RCC 7860 (cell line): Measurements from ENCODE around the gene SAMD3.
"Not testable (repeated sequence)": the region's sequence is repeated elsewhere in the genome, so short reads cannot be mapped to it uniquely, and the experiment has no call there.

ENCODE experiments used
- DNase-seq: peaks from one replicate; pipeline ENCODE4 v3.0.0-alpha.2; 2015; ENCODE audit warnings: low spot score
- FAIRE-seq: peaks from 2 replicates; lab custom pipeline; 2012; peaks lifted over from hg19 to GRCh38; lab: Jason Lieb, UNC

The SAMD3 gene

DNA sequence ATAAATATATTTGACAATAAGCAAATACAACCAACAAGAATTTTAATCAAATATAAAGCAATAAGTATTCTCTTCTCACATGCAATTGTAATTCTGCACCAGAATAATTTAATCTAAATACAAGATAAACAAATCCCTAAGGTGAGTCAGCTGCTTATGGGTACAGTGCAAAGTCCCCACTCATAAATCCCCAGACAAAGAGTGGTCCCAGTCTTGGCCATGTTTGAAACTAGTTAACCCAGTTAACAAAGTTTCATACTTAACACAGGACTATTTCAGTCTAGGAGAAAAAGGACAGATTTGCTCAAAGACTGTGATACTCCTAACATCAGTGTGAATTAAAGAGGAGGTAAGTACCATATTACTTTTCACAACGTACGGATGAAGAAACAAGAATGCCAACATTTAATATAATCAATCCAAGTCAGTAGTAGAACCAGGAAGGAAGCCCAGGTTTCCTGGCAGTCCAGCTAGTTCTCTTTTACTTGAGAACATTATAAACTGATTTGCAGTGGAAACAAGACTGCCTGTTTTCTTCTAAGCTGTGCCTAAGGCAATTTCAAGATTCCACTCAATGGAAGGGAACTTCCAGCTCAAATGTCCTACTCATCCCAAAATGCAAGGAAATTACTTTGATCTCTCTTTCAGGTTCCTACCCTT, 10.4 kb downstream of the SAMD3 start:
- DNase-seq (no peak), FAIRE-seq (no peak)

DNA sequence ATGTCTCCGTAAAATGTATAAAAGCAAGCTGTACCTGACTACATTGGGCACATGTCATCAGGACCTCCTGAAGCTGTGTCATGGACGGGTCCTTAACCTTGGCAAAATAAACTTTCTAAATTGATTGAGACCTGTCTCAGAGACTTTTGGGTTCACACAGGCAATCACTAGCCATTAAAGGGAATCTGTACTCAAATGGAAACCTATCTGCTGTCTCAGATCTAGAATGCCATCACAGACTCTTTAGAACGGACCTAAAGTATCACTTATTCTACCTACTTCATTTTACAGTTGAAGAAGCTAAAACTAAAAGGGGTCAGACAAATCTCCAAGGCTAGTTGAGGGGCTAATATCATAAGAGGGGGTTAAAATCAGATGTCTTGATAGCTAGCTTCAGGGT, 11.1 kb downstream of the SAMD3 start:
- DNase-seq (no peak), FAIRE-seq (no peak)

DNA sequence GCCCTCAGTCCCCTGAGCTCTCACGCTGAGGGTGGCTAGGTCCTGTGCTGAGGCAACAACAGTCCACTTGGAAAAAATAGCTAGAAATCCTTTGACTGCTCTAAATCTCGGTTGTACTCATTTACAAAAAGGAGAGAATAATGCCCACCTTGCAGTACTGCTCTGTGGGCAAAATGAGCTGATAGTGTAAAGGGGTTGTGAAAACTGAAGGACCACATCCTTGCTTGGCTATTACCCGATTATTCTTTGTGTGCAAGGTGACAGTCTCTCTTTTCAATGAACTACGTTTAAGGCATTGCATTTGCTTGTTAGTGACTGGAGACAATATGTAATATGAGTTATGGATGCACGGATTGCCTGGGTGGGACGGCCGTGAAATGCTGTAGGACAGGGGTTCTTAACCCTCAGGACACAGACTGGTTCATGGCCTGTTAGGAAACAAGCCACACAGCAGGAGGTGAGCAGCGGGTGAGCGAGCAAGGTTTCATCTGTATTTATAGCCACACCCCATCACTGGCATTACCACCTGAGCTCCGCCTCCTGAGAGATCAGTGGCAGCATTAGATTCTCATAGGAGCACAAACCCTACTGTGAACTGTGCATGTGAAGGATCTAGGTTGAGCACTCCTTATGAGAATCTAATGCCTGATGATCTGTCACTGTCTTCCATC, 14.6 kb downstream of the SAMD3 start:
- no peak for FAIRE-seq

DNA sequence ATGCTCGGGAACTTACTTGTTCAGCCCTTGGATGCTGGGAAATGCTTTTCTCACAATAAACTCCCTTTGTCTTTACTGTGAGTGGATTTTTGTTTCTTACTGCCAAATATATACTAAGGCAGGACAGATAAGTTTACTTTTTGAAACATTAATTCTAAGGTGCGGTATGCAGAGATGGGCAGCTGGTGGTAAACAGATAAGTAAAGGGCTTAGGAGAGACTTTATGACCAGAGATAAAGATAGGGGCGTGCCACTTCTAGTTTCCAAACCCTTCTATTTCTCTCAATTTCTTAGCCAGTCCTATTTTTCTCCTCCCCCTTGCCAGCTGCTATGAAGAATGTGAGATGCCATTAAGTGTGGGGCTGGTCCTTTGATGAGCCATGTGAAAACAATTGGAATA, 16.3 kb downstream of the SAMD3 start:
- FAIRE-seq (no peak), DNase-seq (no peak)

More for the DNA sequence above, 14.6 kb downstream of the SAMD3 start:
- DNase-seq = no peak

DNA sequence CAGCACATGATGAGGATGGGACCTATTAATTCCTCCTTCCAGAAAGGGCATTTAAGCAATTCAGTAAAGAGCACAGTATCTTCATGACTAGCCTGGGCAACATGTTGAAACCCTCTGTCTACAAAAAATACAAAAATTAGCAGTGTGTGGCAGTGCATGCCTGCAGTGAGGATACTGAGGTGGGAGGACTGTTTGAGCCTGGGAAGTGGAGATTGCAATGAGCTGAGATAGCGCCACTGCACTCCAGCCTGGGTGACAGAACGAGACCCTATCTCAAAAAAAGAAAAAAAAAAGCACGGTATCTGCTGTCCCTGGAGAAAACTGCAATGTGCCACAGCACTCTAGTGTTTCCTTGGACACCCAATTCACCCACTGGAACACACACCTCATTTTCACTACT, 18.4 kb downstream of the SAMD3 start:
- no peak for FAIRE-seq
- DNase-seq = no peak

DNA sequence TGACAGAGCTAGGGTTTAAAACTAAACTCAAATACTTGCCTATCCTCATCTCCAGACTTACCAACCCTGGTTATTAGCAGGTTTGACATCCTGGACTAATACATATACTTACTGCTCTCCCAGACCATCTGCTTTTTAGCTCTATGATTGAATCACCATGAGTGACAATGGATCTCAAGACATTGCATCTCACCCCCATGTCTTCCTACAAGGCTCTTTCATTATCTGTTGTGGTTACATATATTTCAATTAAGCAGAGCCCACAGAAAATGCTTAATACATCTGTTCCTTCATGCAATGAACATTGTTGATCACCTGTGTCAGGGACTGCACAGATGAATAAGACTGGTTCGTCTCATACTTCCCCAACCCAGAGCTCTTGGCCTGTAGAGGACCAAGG, 19.4 kb downstream of the SAMD3 start:
- FAIRE-seq (no peak), DNase-seq (no peak)

DNA sequence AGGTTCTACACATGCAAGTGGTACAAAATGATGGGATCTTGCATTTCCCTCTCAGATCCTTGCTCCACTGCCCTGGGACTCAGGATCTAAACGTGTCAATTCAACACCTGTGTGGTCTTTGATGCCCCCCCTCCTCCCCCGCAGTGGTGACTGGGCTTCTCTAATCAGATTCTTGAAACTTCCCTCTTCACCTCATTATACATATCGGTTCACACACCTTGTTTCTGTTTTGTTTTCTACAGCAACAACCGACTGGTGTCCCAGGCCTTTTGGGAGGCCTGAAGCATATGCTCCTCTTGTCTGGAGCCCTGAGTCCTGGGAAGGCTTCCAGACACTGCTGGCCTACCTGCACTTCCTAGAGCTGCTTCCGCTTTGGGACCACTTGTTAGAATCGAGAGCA, 20.0 kb downstream of the SAMD3 start:
- FAIRE-seq = no peak
- no peak for DNase-seq

DNA sequence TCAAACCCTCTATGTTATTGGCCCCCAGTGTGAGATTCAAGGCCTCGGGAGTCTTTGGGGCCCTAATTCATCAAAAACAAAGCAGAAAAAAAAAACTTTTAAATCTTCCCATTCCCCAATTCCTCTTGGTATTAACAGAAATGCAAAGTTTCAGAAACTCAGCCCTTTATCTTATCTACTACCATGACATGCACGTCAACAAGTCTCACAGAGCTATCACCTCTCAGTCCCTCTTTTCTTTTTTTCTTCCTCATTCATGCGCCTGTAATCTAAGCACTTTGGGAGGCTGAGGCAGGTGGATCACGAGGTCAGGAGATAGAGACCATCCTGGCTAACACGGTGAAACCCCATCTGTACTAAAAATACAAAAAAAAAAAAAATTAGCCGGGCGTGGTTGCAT, 22.7 kb downstream of the SAMD3 start:
- DNase-seq (no peak), FAIRE-seq (no peak)

DNA sequence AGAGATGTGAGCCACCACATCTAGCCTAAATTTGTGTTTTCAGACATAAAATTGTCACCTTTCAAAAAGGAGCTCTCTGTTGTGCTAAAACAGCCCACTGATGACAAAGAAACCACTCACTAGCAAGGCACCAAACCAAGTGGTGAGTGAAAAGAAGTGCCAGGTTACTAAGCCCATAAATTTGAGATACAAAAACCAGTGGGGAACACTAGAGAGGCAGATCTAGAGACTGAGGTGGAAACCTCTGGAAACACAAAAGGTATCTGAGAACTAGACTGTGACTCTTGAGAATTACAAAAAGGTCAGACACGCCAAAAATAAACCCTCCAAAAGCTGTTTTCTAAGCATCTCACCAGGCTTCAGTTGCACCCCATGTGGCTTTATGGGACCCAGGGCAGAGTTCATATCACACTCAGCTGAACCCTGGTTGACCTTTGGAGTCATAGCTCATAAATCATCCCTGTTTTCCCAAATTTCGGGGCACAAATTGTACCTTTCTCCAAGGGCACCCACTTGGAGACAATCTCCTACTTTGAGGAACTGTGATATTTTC, 24.2 kb downstream of the SAMD3 start:
- no peak for DNase-seq

DNA sequence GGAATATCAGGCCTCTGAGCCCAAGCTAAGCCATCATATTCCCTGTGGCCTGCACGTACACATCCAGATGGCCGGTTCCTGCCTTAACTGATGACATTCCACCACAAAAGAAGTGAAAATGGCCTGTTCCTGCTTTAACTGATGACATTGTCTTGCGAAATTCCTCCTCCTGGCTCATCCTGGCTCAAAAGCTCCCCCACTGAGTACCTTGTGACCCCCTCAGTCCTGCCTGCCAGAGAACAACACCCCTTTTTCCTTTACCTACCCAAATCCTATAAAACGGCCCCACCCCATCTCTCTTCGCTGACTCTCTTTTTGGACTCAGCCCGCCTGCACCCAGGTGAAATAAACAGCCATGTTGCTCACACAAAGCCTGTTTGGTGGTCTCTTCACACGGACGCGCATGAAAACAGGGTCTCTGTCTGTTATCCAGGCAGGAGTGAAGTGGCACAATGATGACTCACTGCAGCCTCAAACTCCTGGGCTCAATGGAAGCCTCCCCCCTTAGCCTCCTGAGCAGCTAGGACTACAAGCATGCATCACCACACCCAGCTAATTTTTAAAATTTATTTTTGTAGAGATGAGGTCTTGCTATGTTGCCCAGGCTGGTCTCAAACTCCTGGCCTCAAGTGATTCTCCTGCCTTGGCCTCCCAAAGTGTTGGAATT, 24.8 kb downstream of the SAMD3 start:
- DNase-seq, FAIRE-seq: not testable (repeated sequence)

More for the DNA sequence above, 24.2 kb downstream of the SAMD3 start:
- no peak for FAIRE-seq

DNA sequence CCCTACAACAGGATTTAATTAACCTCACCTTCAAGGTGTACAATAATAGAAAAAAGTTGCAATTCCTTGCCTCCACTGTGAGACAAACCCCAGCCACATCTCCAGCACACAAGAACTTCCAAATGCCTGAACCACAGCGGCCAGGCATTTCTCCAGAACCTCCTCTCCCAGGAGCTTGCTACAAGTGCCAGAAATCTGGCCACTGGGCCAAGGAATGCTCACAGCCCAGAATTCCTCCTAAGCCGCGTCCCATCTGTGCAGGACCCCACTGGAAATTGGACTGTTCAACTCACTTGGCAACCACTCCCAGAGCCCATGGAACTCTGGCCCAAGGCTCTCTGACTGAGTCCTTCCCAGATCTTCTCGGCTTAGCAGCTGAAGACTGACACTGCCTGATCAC, 28.3 kb downstream of the SAMD3 start:
- DNase-seq, FAIRE-seq: not testable (repeated sequence)

DNA sequence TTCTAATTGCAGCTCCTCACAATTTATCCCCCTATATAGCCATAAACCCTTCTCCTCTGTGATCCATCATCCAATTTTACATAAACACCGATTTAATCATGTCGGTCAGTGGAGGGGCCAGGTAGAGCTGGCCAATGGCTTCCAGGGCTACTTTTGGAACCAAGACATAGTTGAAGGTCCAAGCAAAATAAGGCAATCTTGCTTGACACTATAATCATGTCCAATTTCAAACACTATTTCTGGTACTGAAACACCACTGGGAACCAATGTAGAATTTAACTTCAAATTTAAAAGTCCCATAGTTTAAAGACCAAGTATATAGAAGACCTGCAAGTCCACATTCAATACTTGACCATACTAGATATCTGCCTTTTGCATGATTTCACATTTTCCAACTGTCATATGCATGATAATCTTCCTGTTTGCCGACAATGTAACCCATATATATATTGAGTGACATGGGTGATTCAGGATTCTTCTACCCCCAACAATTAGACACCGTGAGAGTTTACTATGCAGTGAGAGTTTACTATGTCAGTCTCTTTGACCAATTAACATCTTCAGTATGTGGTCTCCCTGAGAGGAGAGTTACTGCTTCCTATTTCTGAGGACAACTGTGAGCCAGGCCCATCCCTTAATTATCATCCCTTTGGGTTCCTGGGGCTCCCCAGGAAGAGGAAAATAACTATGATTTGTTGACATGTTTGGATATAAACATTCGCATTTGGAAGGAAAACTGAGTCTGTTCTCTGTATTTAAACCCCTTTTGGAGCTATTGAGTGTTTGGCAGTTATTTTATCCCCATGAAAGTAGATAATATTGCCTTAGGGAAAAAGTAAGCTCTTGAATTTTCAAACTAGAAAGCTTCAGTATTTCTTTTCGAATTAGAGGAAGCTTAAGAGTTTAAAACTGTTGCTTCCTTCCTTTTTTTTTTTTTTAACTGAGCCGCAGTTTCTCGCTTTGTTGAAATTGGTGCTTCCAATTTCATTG, 31.8 kb downstream of the SAMD3 start:
- FAIRE-seq (no peak), DNase-seq (no peak)

DNA sequence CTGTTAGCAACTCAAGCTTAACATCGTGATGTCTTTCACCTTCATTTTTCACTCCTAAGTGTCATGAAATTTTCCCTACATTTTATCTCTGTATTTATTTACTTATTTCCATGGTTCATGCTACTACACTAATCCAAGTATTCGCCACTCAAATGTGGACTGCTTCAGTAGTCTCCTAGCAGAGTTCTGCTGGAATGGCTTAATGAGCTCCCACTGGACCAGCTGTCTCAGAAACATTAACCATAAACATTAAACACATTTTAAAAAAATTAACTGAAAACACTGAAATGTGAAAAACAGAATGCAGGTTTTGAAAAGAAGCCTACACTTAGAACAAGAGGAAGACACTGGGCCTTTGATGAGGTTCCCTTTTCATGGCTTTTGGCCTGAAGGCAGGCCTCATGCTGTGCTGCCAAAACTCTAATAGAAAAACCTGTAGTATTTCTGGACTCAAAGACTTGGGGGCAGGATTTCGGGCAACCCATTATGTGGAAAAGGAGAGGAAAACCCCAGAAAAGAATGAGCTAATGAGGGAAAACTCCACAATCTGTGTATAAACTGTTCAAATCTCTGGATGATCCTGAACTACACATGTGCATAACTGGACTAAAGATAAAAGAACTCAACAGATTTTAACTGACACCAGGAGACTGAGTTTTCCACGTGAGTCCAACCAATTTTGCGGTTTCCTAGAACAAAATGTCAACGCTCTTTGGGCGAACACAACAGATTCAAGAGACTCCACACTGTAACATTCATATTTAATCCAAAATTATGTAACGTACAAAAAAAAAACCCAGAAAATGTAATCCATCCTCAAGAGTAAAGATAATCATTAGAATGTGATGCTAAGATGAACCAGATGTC, 33.0 kb downstream of the SAMD3 start:
- no peak for FAIRE-seq
- no peak for DNase-seq

DNA sequence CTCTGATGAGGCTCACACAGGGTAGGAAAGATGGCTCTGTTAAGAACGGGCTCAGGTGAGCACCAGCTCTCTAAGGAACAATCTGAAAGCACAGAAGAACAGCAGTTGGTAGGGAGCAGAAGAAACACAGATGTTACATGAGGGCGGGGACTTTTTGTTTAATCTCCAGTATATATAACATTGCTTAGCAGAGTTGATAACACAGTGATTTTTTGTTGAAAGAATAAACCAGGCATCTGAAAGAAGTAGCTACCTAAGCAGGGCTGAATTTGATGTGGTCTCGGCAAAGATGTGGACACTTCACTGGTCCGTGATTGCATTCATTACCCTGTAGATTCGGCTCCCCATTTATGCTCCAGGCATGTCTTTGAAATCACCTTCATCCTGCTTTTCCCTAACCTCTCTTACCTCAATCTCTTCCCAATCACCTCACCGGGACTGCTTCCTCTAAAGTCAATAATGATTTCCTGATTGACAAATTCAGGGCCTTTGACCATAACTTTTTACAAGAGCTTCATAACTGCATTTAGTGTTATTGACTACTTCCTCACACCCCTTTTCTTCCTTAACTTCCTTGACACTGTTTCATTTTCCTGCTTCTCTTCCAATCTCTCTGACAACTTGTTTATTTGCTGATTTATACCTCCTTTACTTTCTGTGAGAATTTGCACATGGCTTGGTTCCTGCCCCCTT, 34.4 kb downstream of the SAMD3 start:
- no peak for FAIRE-seq
- DNase-seq = no peak

DNA sequence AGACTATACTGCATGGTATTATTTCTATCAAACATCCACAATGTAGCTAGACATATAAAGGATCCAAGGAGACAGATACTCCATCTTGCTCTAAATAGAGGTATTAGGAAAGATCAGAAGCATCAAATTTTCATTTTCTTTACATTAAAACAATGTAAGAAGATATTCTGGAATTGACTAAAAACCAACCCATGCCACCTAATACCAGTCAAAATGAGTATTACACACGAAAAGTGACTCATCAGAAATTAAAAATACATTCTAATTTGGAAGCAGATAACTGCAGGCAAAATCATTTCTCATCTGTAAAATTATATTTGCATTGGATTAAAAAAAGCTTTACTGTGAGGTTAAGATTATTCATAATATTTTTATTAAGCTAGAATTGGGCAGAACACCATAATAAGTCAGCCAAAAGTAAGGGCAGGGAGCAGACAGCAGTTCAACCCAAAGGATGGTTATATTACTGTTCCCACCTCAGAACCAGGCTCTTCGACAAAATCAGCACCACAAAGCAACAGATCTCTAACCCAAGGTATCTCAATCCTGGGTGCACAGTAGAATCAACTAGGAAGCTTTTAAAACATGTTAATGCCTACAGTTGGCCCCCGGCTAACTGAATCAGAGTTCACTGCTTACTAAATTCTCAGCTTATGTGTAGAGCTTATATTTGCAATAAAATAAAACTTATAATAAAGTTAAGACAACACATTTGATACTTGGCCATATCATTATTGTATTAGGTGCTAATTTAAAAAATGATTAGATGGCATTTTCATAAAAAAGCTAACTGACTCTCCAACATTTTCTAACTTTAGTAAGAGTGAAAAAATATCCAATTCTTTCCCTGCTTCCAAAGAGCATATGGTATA, 35.2 kb downstream of the SAMD3 start:
- no peak for FAIRE-seq
- DNase-seq = no peak

DNA sequence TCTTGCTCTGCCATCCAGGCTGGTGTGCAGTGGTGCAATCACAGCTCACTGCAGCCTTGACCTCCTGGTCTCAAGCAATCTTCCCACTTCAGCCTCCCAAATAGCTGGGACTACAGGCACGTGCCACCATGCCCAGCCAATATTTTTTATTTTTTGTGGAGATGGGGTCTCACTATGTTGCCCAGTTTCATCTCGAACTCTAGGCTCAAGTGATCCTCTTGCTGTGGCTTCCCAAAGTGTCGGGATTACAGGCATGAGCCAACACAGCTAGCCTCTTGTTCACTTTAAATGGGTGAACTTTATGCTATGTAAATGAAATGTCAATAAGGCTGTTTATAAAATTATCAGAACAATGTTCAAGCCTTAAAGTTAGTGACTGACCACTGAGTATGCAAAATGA, 37.1 kb downstream of the SAMD3 start:
- DNase-seq (no peak), FAIRE-seq (no peak)

DNA sequence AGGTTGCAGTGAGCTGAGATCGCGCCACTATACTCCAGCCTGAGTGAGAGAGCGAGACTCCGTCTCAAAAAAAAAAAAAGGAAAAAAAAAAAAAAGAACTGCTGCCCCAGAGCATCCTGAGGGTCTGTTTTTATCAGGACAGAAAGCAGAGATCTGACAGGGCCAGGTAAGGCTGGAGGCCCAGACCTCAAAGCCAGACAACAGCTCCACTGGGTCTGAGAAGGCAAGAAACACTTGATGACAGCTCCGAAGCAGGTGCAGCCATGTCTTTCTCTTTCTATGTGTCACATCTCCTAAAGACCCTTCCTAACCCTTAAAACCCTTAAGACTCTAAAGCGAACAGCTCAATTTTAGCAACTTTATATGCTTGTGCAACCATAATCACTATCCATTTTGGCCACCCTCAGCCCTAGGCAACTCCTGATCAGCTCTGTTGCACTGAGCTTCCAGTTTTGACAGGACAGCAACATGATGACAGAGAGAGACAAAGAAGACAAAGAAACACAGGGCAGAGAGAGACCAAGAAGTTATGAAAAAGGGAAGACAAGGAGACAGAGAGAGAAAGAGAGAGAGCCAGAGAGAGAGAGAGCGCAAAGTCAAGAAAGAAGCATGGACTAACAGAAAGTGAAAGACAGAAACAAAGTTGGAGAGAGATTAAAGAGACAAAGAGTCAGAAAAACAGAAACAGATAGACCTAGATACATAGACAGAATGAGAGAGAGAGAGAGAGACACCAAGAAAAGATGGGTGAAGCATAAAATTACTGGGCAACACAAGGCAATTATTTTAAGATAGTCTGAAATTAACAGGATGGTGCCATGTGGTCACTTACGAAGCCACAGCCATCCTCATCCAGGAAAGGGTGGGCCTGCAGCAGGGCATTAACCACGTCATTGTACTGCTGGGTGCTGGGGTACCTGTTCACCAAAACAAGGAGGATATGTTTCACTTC, 39.2 kb downstream of the SAMD3 start:
- FAIRE-seq (no peak), DNase-seq (no peak)
